Lower leg skin (tissue), 4 donors: Measurements from ENCODE around the gene TADA1. TPM values are rescaled to one million over a fixed set of nuclear protein-coding genes. Genes with fewer than 3 reads are reported as not detected.

ENCODE experiments used
- DNase-seq, 2 donors: peaks; one replicate each; pipeline ENCODE4 v3.0.0-alpha.2; 2019; ENCODE audit warnings: low spot score in 2 of 2
- H3K4me3 ChIP-seq: fragments of 200-600 bp; sonication (generic); 2 replicates; pipeline ENCODE4 v1.5.1; 2017; ENCODE audit warnings: mild to moderate bottlenecking, low read depth; ENCODE audit not compliant: poor library complexity, severe bottlenecking
- CTCF ChIP-seq, 3 donors: fragments of 450-650 bp; IDR thresholded peaks; one replicate each; pipeline ENCODE4 v1.5.1; 2016; ENCODE audit warnings: antibody characterized with exemption in 3 of 3, mild to moderate bottlenecking in 3 of 3, moderate library complexity in 2 of 3
- POLR2A ChIP-seq, 2 donors: fragments of 450-650 bp; IDR thresholded peaks; one replicate each; pipeline ENCODE4 v1.6.1; 2016 to 2017; ENCODE audit warnings: antibody characterized with exemption in 2 of 2, mild to moderate bottlenecking in 1 of 2, moderate library complexity in 1 of 2
- WGBS, 2 donors: methylation state at CpG; one replicate each; pipeline ENCODE4 v1.1.5; 2018; 5-methylcytosine and 5-hydroxymethylcytosine counted together
- intact Hi-C: fragments of 100-400 bp; cut with DNase I; formaldehyde crosslinking; loops from one replicate; pipeline ENCODE4 v1.15.0; 2023; ENCODE audit warnings: low total_unique reads
- total RNA-seq, 4 donors: library from RNA; depleted of rRNA; stranded (reverse); fragments of >200 nt; gene quantifications; one replicate each; pipeline ENCODE4 v1.1.0, GENCODE V29; 2016

TADA1 gene
- 10 to 100 TPM in 3 of 4 donors, 1 to 10 TPM in 1; 9.5 to 18.2 (median 15.1) TPM for total RNA-seq

GRCh38 chr1:166875734-166876539, at the start of gene TADA1:
Gene TADA1, minus strand, starts transcription at chr1:166876264. Its CDS starts 31 bp downstream, at chr1:166876233.
- peak; percentile 99 to 100 for DNase-seq
- peak within 1 kb of the TSS; percentile 91 for H3K4me3 ChIP-seq
- 0% methylated on average over 59 to 64 of the region's 84 CpGs for WGBS, 2 donors
- TF ChIP-seq CTCF (IDR thresholded peaks at IDR 0.05) (no peak), POLR2A (IDR thresholded peaks at IDR 0.05) (no peak)
- intact Hi-C loops = no loop called here

- no peak for DNase-seq
- TF ChIP-seq CTCF (IDR thresholded peaks at IDR 0.05) (no peak), POLR2A (IDR thresholded peaks at IDR 0.05) (no peak)
- intact Hi-C loops = no loop called here
- 59 to 62% methylated on average over 3 of the region's 3 CpGs for WGBS, 2 donors
- H3K4me3 ChIP-seq = no peak overlapping the region
Observed at GRCh38 chr1:166924823-166925541, 48.9 kb upstream of the TADA1 start.

- WGBS, 2 donors = 10% methylated on average over 33 to 34 of the region's 113 CpGs
- intact Hi-C loops = no loop called here
Observed at GRCh38 chr1:166920561-166921475, 44.8 kb upstream of the TADA1 start.

GRCh38 chr1:166918956-166919316, 42.9 kb upstream of the TADA1 start:
- WGBS, 2 donors = 72 to 82% methylated on average over 2 of the region's 2 CpGs
- H3K4me3 ChIP-seq = no peak overlapping the region
- DNase-seq = no peak
- TF ChIP-seq POLR2A (IDR thresholded peaks at IDR 0.05) = no peak
- TF ChIP-seq CTCF (IDR thresholded peaks at IDR 0.05) = no peak
- intact Hi-C loops = loop anchor here (10.0 kb wide), 1 partner anchor 136 kb away; no protein-coding TSS in a partner anchor

More at GRCh38 chr1:166920561-166921475, 44.8 kb upstream of the TADA1 start:
- no peak for DNase-seq
- no peak overlapping the region for H3K4me3 ChIP-seq
- TF ChIP-seq CTCF (IDR thresholded peaks at IDR 0.05) (no peak), POLR2A (IDR thresholded peaks at IDR 0.05) (no peak)
